NB4 (cell line): ENCODE results near the gene ARL4A.
A peak's percentile ranks its signal among the peaks of the same experiment; 100 is the strongest.

Source experiments
- DNase-seq: peaks from one replicate; pipeline ENCODE4 v3.0.0; 2010; ENCODE audit warnings: low read depth
- H3K4me3 ChIP-seq: one replicate; pipeline ENCODE4 v1.5.1; 2011; ENCODE audit warnings: mild to moderate bottlenecking, low read depth, low read length, moderate library complexity
- MYC ChIP-seq: IDR thresholded peaks from 2 replicates; pipeline ENCODE4 v1.6.1; 2011; ENCODE audit warnings: low read depth, low read length
- POLR2A ChIP-seq: IDR thresholded peaks from 2 replicates; pipeline ENCODE4 v1.6.1; 2011; ENCODE audit warnings: mild to moderate bottlenecking; ENCODE audit not compliant: insufficient read length; ENCODE audit errors: extremely low read depth
- TF ChIP-seq, protein P1 (sequence below): IDR thresholded peaks from 2 replicates; pipeline ENCODE4 v1.6.1; 2011; ENCODE audit warnings: low read depth, low read length
- TF ChIP-seq, protein P2 (sequence below): IDR thresholded peaks from one replicate; pipeline ENCODE4 v1.5.1; 2012; ENCODE audit warnings: low read depth, low read length

The ARL4A gene

DNA sequence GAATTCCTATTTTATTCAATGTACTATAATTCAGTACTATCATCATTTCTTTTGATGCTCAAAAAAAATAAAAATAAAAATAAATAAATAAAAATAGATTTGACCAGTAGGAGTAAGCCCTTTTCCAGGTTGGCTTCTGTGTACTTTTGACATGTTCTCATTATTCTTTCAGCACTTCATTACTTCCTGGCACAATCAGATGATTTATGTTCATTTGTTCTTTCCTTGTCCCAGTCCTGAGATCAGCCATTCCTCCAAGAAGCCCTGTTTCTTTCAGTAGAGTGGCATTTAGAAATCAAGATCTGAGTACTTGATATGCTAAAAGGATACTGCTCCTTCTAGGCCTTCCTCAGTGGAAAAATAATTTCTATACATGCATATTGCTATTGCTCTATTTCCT is 20.9 kb downstream of the ARL4A start:
- TF ChIP-seq, protein P1, sequence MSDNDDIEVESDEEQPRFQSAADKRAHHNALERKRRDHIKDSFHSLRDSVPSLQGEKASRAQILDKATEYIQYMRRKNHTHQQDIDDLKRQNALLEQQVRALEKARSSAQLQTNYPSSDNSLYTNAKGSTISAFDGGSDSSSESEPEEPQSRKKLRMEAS, result no peak
- TF ChIP-seq POLR2A, result no peak
- no peak for DNase-seq
- H3K4me3 ChIP-seq, result no peak overlapping the region

DNA sequence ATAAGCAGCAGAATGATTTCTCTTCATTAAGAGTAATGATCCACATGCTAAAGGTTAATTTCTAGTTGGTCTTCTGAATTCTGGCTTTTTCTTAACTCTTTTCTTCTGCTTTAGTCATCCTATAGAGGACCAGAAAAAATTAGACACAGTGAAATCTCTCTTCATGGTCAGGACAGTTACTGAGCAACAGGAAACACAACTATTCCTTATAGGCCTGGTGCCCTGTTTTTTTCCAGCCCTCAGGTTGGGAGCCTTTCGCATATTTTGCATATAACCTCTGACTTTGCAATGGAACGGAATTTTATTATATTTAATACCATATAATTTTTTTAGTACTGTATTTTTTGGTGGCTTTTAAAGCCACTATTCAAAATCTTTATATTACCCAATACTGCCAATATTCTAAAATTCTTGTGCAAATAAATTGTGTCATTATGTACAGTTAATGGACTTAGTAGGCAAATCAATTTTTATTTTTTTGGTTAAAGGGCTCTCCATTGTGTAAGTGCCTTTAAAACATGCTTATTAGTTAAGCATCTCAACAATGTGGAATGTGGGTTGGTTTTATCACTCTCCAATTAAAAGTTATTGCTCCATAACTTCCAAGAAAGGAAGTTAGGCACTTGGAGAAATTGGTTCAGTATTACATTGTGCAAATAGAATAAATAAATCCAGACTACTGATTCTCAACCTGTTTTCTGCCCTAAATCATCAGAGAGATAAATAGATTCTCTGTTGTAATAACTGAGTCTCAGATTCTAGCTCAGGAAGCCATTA is 22.5 kb downstream of the ARL4A start:
- H3K4me3 ChIP-seq, result no peak overlapping the region
- TF ChIP-seq POLR2A (no peak), MYC (no peak)
- TF ChIP-seq, protein P2, sequence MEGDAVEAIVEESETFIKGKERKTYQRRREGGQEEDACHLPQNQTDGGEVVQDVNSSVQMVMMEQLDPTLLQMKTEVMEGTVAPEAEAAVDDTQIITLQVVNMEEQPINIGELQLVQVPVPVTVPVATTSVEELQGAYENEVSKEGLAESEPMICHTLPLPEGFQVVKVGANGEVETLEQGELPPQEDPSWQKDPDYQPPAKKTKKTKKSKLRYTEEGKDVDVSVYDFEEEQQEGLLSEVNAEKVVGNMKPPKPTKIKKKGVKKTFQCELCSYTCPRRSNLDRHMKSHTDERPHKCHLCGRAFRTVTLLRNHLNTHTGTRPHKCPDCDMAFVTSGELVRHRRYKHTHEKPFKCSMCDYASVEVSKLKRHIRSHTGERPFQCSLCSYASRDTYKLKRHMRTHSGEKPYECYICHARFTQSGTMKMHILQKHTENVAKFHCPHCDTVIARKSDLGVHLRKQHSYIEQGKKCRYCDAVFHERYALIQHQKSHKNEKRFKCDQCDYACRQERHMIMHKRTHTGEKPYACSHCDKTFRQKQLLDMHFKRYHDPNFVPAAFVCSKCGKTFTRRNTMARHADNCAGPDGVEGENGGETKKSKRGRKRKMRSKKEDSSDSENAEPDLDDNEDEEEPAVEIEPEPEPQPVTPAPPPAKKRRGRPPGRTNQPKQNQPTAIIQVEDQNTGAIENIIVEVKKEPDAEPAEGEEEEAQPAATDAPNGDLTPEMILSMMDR, result no peak
- TF ChIP-seq, protein P1, result no peak
- no peak for DNase-seq

DNA sequence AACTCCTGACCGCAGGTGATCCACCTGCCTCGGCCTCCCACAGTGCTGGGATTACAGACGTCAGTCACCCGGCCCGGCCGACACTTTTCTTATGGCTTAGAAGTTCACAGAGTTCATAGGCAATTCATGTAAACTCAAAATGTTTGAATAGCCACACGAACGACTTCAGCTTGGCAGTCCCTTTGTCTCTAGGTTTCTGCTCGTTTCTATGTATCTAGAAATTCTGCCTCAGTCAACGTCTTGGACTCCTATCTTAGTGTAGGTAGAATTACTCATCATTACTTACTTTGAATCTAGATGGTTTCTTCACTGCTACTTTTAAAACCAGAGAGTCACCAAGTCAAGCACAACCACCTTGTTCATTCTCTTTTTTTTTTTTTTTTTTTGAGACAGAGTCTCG is 23.7 kb downstream of the ARL4A start:
- H3K4me3 ChIP-seq, result no peak overlapping the region
- DNase-seq, result no peak

DNA sequence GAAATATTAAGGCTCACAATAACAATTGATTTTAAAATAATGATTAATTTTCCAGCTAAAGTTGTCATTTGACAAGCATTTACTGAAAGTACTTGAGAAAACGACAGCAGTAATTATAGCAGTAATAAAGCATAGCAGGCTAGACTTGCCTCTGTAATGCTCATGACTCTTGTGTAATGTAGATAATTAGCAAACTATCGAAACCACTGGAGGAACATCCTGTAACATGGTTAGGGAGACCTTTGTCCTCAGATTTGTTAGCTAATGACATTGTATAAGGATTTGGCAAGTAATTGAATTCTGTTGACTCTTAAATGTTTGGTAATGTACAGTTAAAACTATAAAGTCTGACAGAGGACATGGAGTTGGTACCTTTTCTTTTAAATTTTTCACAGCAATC is 24.8 kb downstream of the ARL4A start:
- H3K4me3 ChIP-seq, result no peak overlapping the region
- DNase-seq, result peak; percentile 84
- TF ChIP-seq, protein P1, result no peak
- TF ChIP-seq, protein P2, result no peak
- TF ChIP-seq POLR2A (no peak), MYC (no peak)

More for the DNA sequence above, 23.7 kb downstream of the ARL4A start:
- TF ChIP-seq, protein P2, result no peak
- TF ChIP-seq POLR2A (no peak), MYC (no peak)
- TF ChIP-seq, protein P1, result no peak

DNA sequence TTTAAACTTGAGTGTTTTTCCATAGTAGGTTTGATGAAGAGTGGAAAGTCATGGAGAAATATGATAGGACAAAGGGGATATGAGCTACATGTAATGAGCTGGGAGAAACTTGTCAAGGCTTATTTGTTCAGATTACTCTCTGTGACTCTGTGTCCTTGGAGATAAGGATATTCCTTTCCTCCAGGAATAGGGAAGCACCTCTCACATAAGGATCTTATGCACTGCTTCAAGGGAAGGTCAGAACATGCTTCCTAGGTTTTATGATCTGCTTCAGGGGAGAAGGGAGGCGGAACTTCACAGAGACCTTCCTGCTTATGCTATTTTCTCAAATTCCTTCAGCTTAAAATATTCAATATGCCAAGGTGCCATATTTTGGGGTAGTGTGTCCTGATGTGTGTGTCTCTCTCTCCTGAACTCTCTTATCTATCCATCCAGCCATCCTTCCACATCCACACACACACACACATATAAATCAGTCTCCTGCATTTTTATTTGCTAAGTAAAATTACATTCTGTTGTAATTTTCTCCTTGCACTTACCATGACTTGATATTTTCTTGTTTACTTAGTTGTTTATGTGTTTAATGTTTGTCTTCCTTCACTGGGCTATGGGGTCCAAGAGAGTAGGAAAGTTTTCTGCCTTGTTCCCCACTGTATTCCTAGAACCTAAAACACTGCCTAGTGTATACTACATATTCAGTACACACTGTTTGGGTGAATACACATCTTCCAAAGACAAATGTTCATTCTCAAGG is 26.4 kb downstream of the ARL4A start:
- H3K4me3 ChIP-seq, result no peak overlapping the region
- no peak for DNase-seq
- TF ChIP-seq POLR2A (no peak), MYC (no peak)
- TF ChIP-seq, protein P1, result no peak
- TF ChIP-seq, protein P2, result no peak

DNA sequence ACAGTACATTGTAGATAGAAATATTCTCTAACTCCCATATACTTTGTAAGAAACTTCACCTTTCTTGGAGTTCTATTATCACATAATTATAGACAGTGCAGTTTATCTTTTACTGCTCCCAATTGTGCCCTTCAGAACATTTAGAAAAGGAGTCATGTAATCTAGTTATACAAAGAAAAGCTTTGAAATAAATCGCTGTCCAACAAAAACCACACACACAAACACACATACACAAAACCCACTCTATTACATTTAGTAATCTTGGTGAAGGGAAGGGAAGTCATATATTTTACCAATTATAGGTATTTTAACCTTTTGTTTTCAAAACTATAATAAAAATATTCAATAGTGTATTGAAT is 26.9 kb downstream of the ARL4A start:
- no peak for DNase-seq
- TF ChIP-seq POLR2A (no peak), MYC (no peak)
- TF ChIP-seq, protein P1, result no peak
- TF ChIP-seq, protein P2, result no peak
- H3K4me3 ChIP-seq, result no peak overlapping the region
